Measurements from ENCODE around the gene ICA1L.

Gene ICA1L

GRCh38 chr2:202885190-202885589, 13.6 kb upstream of the ICA1L start:
- TF ChIP-seq ZFP30 (CRISPR knock-in tag; IDR thresholded peaks at IDR 0.05) (no peak), ZNF565 (CRISPR knock-in tag; conservative IDR thresholded peaks at IDR 0.05; ENCODE audit: low read depth) (no peak), PPARA (CRISPR knock-in tag; IDR thresholded peaks at IDR 0.05; ENCODE audit: borderline replicate concordance) (no peak), TOX (CRISPR knock-in tag; IDR thresholded peaks at IDR 0.05; ENCODE audit: borderline replicate concordance) (no peak), ZC3H10 (CRISPR knock-in tag; IDR thresholded peaks at IDR 0.05) (no peak), PATZ1 (CRISPR knock-in tag; IDR thresholded peaks at IDR 0.05; ENCODE audit: borderline replicate concordance) (no peak), CSRNP3 (CRISPR knock-in tag; IDR thresholded peaks at IDR 0.05) (no peak), CSDC2 (CRISPR knock-in tag; IDR thresholded peaks at IDR 0.05) (no peak), ZNF70 (CRISPR knock-in tag; IDR thresholded peaks at IDR 0.05) (no peak), TCF4 (CRISPR knock-in tag; IDR thresholded peaks at IDR 0.05; ENCODE audit: borderline replicate concordance) (no peak), BACH2 (CRISPR knock-in tag; IDR thresholded peaks at IDR 0.05; ENCODE audit: borderline replicate concordance) (no peak), GLIS3 (CRISPR knock-in tag; IDR thresholded peaks at IDR 0.05) (no peak), RARB (CRISPR knock-in tag; IDR thresholded peaks at IDR 0.05) (no peak), ZFP3 (CRISPR knock-in tag; IDR thresholded peaks at IDR 0.05) (no peak), ARNTL (CRISPR knock-in tag; IDR thresholded peaks at IDR 0.05; ENCODE audit: borderline replicate concordance, low read depth) (no peak), POU6F1 (CRISPR knock-in tag; IDR thresholded peaks at IDR 0.05; ENCODE audit: borderline replicate concordance, low read depth) (no peak), ESRRG (CRISPR knock-in tag; IDR thresholded peaks at IDR 0.05) (no peak), SNAI2 (CRISPR knock-in tag; IDR thresholded peaks at IDR 0.05) (no peak)
- TF ChIP-seq, protein P1, sequence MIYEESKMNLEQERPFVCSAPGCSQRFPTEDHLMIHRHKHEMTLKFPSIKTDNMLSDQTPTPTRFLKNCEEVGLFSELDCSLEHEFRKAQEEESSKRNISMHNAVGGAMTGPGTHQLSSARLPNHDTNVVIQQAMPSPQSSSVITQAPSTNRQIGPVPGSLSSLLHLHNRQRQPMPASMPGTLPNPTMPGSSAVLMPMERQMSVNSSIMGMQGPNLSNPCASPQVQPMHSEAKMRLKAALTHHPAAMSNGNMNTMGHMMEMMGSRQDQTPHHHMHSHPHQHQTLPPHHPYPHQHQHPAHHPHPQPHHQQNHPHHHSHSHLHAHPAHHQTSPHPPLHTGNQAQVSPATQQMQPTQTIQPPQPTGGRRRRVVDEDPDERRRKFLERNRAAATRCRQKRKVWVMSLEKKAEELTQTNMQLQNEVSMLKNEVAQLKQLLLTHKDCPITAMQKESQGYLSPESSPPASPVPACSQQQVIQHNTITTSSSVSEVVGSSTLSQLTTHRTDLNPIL (CRISPR knock-in tag; IDR thresholded peaks at IDR 0.05; ENCODE audit: low read depth) = no peak
- no peak for ATAC-seq

DNA sequence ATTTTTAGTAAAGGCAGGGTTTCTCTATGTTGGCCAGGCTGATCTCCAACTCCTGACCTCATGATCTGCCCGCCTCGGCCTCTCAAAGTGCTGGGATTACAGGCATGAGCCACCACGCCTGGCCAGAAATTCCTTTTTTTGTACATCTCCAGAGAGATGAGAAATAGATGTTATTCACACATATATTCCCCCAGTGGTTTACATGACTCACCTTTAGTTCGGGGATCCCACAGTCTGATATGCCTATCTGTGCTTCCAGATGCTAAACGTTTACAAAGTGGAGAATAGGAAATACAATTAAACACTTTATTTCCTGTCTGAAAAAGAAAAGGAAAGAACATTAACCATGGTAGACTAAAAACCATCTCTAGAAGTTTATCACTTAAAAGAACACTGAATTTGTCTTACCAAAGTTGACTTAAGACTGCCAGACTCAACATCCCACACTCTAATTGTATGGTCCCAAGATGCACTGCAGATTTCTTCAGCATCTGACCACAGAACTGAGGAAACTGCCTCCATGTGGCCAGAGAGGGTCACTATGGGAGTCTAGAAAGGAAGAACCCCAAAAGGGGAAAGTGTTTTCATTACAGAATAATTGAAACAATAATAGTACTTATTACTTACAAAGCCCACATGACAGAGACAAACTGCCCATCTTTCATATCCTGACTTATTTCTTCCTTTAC, 12.6 kb upstream of the ICA1L start:
- TF ChIP-seq SNAI2 (CRISPR knock-in tag; IDR thresholded peaks at IDR 0.05) (no peak), TOX (CRISPR knock-in tag; IDR thresholded peaks at IDR 0.05; ENCODE audit: borderline replicate concordance) (no peak), ZFP30 (CRISPR knock-in tag; IDR thresholded peaks at IDR 0.05) (no peak), ZNF70 (CRISPR knock-in tag; IDR thresholded peaks at IDR 0.05) (no peak), ZNF565 (CRISPR knock-in tag; conservative IDR thresholded peaks at IDR 0.05; ENCODE audit: low read depth) (no peak), PATZ1 (CRISPR knock-in tag; IDR thresholded peaks at IDR 0.05; ENCODE audit: borderline replicate concordance) (no peak), ISL1 (CRISPR knock-in tag; IDR thresholded peaks at IDR 0.05) (no peak), RARB (CRISPR knock-in tag; IDR thresholded peaks at IDR 0.05) (no peak), ZNF8 (CRISPR knock-in tag; IDR thresholded peaks at IDR 0.05) (no peak), ARNTL (CRISPR knock-in tag; IDR thresholded peaks at IDR 0.05; ENCODE audit: borderline replicate concordance, low read depth) (no peak), TSHZ2 (CRISPR knock-in tag; IDR thresholded peaks at IDR 0.05) (no peak), PPARA (CRISPR knock-in tag; IDR thresholded peaks at IDR 0.05; ENCODE audit: borderline replicate concordance) (no peak), GLIS3 (CRISPR knock-in tag; IDR thresholded peaks at IDR 0.05) (no peak), TCF4 (CRISPR knock-in tag; IDR thresholded peaks at IDR 0.05; ENCODE audit: borderline replicate concordance) (no peak), CSDC2 (CRISPR knock-in tag; IDR thresholded peaks at IDR 0.05) (no peak), ZC3H10 (CRISPR knock-in tag; IDR thresholded peaks at IDR 0.05) (no peak), ESRRG (CRISPR knock-in tag; IDR thresholded peaks at IDR 0.05) (no peak), BACH2 (CRISPR knock-in tag; IDR thresholded peaks at IDR 0.05; ENCODE audit: borderline replicate concordance) (no peak), CSRNP3 (CRISPR knock-in tag; IDR thresholded peaks at IDR 0.05) (no peak)
- TF ChIP-seq, protein P1 (CRISPR knock-in tag; IDR thresholded peaks at IDR 0.05; ENCODE audit: low read depth) = no peak
- no peak; the same call in 2 of the 3 replicates for ATAC-seq

Data from SK-N-SH treated with all-trans-retinoic acid at 6 μM for 48 hours (cell line).